Measurements from ENCODE around the gene CACNB4.
"Not testable (repeated sequence)": the region's sequence is repeated elsewhere in the genome, so short reads cannot be mapped to it uniquely, and the experiment has no call there.

The CACNB4 gene

DNA sequence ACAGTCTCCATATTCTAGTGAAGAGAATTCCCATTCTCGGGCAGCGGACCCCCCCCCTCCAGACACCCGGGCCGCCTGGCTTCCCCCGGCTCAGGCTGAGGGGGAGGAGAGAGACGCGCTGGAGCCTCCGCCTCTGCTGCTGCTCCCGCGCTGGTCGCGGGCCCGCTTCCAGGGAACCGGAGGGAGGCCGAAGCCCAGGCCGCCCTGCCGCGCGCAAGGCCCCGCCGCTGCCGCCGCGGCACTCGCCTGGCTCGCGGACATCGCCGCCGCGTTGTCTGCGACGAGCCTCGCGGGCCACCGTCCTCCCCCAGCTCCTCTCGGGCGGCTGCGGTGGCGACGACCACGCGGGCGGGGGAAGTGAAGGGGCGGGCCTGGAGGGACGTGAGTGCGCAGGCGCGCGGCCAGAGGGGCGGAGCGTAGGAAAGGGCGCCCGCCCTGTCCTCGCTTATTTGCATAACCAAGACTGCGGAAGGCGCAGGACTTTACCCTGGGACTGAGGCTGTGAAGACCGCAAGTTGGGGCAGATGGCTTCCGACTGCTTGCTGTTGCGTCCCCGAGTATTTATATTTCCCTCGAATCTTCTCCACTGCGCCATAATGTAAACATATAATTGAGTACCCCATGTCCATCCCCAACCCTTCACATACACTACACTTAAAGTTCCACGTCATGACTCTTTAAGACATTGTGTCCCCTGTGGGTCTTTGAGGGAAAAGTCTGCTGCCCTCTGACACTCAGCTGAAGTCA is 270.5 kb downstream of the CACNB4 start, which contains the start of gene ARL5A:
ARL5A (minus strand) TSS at position 279 of the 747 bp plus-strand sequence; CDS start at position 34, 245 bp downstream.
- DNase-seq (ENCODE audit: low read depth in 3 of 3, low spot score in 1 of 3): peak; percentile 83 to 92 (median 91)

DNA sequence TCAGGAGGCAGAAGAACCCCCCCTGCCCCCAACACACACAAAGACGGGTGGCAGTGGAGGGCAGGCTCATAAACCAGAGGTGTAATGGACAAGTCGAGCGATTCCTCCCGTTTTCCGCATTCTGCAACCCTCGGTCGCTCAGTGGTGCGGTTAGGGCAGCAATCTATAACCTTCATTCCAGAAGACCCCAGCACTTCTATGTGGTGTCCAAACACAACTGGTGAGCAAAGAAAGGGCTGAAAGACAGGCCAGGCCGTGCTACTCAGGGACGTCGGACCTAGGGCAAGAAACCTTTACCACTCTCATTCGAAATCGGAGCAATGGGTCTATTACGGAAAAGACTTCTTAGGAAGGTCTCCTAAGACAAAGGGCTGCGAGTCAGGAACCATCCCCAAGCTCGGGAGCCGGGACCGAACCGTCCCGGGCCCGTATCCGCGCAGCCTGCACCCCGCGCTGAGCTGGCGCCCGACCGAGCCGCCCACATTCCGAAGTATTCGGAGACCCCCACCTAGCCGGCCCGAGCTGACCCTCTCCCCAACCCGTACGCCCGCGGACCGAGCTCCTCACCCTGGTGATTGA is 271.2 kb downstream of the CACNB4 start:
- peak in 1 of 3 donors; percentile 6 for DNase-seq (ENCODE audit: low read depth in 3 of 3, low spot score in 1 of 3)

DNA sequence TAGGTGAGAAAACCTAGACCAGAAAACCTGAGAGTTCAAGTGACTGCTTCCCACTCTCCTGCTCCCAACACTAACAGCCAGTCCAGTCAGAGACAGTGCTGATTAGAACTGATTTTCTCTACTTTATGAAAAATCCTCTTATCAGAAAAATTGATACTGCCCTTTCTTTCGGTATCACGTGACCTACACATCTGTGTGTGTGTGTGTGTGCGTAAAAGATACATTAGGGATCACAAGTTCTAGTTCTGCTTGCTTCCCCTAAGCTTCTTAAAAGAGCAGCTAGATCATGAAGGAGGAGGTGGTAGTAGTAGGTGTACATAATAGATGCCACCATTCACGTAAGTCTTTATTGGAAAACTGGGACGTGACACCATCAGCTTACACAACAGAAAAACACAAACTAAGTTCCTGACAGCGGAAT is 272.1 kb downstream of the CACNB4 start:
- DNase-seq (ENCODE audit: low read depth in 3 of 3, low spot score in 1 of 3): no peak

DNA sequence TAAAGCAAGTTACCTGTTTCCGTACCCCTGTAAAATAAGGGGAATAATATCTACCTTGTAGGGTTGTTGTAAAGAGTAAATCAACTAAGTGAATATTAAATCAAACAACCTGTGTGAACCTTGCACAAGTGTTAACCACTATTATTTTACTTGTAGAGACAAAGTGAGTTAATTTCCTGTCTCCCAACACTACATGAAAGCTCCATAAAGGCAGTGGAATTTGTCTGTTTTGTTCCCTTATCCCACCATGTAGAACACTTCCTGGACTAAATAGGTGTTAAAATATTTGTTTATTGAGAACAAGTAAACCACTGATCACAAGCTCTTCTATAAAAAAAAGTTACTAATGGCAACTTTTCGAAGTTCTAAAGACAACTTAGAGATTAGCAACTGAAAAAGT is 274.0 kb downstream of the CACNB4 start:
- no peak for DNase-seq (ENCODE audit: low read depth in 3 of 3, low spot score in 1 of 3)

DNA sequence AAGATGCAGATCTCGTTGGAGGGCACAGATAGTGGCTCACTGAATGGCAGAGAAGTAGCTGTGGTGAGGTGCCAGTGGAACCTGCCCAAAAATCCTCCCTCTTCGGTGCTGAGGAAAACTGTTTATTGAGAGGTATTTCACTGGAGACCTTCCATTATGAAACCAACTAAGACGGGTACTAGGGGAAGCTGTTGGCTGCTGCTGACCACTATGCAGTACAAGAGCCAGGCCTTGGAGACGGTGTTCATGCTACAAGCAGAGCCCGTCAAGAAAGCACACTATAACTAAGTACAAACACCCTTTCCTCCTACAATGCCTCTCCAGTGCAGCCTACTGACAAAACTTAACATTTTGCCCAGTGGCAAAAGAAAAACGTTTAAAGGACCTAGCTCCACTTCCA is 275.2 kb downstream of the CACNB4 start:
- no peak for DNase-seq (ENCODE audit: low read depth in 3 of 3, low spot score in 1 of 3)

DNA sequence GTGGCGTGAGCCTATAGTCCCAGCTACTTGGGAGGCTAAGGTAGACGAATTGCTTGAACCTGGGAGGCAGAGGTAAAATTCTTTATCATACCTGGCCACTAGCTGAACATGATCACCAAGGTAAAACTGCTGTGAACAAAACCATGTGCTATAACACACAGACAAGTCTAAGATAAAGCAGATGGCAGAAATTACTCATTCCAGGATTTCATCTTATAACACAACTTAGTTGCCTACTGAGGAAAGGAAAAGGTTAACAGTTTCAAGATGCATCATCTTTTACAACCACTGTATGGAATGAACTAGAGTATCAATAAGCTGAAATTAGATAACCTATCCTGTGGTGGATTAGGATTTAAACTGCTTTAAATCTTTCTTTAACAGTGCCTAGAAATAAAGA is 278.9 kb downstream of the CACNB4 start:
- no peak for DNase-seq (ENCODE audit: low read depth in 3 of 3, low spot score in 1 of 3)

DNA sequence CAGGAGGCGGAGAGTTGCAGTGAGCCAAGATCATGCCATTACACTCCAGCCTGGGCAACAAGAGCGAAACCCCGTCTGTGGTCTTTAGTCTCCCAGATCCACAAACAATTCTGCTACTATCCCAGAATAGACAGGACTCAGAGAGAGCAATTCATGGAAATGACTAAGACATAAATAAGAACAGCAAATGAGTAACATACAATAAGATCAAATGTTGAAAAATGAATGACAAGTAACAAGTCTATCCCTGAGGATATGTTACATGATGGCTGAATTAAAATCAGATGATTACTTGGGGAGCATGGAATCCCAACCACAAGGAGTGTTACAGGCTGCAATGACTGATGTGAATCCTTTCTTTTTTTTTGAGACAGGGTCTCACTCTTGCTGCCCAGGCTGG is 280.9 kb downstream of the CACNB4 start:
- no peak for DNase-seq (ENCODE audit: low read depth in 3 of 3, low spot score in 1 of 3)

DNA sequence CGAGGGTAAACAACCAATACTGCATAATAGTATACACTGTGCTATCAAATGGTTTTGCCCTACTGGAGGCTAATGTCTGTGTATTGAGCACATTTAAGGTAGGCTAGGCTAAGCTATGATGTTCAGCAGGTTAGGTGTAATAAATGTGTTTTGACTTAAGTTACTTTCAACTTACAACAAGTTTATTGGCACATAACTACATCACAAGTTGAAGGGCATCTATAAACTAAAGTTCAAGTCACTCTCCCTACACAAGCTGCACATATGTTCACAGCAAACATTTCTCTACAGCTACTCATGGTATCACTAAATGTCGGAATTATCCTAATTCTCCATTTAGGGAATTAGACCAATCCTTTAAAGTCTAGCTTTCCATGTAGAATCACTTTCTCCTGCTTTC is 282.0 kb downstream of the CACNB4 start:
- DNase-seq (ENCODE audit: low read depth in 3 of 3, low spot score in 1 of 3): no peak

DNA sequence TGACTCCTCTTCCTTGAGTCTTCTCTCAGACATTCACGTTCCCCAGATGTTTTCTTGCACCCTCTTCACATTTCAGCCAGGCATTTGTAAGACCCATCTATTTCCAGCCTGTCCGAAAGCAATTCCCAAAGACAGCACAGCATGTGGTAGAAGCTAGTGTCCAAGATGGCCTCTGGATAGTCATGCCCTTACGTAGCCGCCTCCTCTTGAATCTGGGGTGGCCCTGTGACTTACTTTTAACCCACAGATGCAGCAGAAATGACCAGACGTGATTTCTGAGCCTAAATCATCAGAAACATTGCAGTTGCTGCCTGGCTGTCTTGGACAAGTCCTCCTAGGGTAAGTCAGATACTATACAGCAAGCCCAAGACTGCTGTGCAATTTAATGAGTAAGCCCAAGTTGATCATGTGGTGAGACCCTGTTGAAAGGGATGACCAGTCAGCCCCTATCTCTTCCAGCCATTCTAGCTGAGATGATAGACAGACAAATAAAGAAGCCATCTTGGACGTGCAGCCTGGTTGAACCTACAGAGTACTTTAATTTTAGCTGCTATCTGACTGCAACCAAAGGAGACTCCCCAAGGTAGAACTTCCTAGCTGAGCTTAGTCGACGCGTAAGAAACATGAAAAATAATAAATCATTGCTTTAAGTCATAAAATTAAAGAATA is 282.9 kb downstream of the CACNB4 start:
- DNase-seq (ENCODE audit: low read depth in 3 of 3, low spot score in 1 of 3): no peak

DNA sequence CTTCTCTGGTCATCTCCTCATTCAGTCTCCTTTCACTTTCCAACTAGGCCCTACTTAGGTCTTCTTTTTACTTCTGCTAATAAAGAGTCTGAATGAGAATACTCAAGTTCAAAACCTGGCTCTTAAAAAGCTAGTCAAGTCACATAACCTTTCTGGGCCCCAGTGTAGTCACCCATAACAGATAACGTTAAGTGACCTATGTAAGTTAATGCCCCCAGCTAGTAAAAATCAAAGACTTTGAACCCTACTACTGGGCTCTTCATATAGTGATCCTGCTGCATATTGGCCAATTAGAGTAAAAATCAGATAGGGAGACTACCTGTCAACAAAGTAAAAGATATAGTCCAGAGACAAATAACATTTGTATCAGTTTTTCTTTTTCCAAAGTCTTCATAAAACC is 288.4 kb downstream of the CACNB4 start:
- no peak for DNase-seq (ENCODE audit: low read depth in 3 of 3, low spot score in 1 of 3)

DNA sequence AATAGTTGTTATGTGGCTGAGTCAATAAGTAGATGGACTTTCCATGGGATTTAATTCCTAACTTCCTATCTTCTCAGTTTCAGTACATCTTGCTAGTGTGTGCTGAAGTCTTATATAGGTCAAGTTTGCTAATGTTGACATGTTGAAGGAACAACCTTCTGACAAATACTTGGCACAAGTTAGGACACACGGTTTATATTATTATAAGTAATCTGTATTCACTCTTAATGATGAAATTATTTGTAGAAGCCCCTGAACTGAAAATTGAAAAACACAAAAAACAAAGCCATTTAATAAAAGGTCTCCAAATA is 289.8 kb downstream of the CACNB4 start:
- no peak for DNase-seq (ENCODE audit: low read depth in 3 of 3, low spot score in 1 of 3)

DNA sequence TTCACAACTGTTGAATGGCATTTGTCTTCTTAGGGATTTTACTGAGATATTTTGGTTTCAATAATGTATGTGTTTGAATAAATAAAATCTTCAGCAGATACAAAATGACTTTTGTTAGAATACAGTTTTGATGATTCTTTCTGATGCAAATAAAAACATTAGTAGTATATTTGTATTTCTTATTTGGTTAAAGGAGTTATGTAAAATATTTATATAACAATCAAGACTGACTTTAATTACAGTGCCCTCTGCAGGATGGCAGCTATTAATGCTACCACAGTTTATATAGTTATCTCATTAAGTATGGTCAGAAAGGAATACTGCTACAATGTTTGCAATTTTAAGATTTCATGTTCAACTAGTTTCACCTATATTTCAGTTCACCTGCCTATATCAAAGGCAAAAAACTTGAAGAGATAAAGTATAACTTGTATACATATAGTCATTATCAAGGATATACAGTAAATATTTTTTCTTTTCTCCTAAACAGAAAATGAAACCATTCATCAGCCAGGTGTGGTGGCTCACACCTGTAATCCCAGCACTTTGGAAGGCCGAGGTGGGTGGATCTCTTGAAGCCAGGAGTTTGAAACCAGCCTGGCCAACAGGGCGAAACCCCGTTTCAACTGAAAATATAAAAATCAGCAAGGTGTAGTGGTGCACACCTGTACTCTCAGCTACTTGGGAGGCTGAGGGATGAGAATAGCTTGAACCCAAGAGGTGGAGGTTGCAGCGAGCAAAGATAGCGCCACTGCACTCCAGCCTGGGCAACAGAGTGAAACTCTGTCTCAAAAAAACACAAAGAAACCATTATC is 290.4 kb downstream of the CACNB4 start:
- DNase-seq (ENCODE audit: low read depth in 3 of 3, low spot score in 1 of 3): no peak

DNA sequence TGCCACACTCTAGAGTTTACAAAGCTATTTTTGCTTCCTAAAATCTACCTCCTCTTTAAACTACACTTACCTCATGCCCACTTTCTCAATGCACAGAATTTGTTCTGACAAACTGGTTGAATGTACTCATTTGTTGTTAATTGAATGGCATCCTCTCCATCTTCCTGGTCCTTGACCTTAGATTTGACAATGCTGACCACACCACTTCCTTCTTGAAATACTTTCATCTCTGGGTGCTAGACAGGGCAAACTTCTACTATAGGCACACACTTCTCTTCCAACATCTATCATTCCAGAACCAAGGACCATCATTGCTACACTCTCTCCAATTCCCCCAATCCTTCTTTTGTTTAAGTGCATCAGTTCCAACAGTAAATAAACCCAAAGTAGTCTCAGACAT is 292.9 kb downstream of the CACNB4 start:
- no peak for DNase-seq (ENCODE audit: low read depth in 3 of 3, low spot score in 1 of 3)

DNA sequence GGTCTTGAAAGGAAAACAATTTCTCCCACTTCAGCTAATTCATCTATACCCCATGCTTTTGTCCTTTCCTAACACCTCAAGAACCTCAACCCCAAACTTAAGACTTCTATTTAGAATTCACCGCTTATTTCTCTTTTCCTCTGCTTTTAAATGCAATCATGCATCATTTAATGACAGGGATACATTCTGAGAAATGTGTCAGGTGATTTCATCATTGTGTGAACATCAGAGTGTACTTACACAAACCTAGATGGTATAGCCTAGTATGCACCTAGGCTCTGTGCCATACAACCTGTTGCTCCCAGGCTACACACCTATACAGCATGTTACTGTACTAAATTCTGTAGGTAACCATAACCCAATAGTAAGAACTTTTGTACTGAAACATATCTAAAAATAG is 293.5 kb downstream of the CACNB4 start:
- no peak for DNase-seq (ENCODE audit: low read depth in 3 of 3, low spot score in 1 of 3)

DNA sequence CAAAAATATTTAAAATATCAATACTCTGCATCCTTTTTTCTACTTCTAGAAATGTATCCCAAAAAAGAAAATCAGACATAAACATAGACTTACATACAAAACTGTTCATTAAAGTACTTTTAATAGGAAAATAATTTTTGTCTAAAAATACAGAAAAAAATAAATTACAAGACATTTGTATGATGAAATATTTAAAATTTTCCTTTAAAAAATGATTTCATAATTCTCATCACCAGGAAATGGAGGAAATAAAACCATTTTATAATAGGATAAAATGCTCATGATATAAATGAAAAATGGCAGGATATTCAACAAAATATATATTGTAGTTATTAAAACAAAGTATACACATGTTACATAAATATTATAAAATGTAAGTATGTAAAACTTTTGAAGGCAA is 295.0 kb downstream of the CACNB4 start:
- no peak for DNase-seq (ENCODE audit: low read depth in 3 of 3, low spot score in 1 of 3)

DNA sequence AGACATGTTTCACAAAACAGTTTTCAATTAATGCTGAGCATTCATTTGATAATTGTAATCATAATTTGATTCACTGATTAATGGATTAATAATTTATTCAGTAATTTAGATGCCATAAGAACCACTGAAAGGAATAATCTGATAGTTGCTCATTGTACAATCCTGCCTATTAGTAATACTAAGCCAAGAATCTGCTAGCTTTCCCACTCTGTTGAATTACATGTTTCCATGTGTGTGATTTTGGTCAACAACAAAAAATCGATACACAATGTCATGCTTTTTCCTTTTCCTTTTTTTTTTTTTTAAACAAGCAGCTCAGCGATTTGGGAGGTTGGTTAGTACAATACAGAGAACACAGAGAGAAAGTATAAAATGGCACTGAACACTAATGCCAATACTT is 296.5 kb downstream of the CACNB4 start:
- DNase-seq (ENCODE audit: low read depth in 3 of 3, low spot score in 1 of 3): no peak

DNA sequence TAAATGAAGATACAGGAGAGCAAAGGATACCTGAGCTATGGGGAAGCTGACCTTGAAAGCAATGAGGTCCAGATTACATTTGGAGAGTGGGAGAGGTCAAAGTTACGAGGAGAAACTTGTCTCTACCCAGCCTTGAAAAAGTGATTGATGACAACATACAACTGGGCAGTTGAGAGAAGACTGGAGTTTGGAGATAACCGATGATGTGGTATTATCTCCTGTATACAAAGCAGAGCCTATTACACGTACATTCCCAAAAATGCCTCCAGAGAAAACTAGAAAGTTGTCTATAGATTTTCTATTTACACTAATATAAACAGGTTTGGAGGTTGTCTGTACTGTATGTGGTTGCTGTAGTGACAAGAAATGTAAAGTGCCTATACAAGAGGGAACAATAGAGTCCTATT is 299.0 kb downstream of the CACNB4 start:
- no peak for DNase-seq (ENCODE audit: low read depth in 3 of 3, low spot score in 1 of 3)

DNA sequence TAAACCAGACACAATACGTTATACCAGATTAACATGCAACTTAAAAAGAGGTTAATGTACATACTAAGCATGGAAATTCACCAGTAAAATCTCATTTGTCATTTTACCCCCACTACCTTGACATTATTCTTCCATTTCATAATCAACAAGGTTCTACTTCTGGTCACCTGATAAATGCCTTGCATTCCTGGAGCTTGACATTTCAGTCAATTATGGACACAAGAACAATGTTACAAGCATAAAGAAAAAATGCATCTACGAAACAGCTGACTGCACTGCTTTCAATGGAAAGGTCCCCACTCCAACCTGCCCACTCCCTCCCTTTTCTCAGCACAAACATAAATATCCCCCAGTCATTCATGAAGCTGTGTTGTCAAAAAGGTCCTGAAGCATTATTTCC is 302.1 kb downstream of the CACNB4 start:
- DNase-seq (ENCODE audit: low read depth in 3 of 3, low spot score in 1 of 3): no peak

DNA sequence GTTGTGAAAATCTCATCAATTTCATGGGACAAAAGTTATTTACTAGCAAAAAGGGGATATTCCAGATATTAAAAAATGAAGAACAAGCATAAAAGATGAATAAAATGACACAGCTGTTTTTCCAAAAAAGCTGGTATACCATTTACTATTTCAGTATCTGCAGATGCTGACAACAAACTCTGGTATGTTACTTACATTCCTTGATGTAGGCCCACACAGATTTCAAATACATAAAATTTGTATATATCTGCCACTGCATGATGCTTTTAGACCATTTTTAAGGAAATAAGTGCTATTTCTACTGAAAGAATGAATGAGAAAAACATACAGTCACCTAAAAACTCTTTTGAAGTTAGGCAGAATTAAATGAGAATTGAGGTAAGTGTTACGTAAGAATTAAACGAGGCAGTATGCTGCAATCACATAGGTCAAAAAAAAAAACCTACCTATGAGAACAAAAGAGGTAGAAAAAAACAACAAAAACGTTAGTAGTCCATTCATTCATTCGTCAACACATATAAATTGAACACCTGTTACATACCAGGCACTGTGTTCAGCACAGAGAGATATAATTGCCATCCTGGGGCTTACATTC is 303.1 kb downstream of the CACNB4 start:
- DNase-seq (ENCODE audit: low read depth in 3 of 3, low spot score in 1 of 3): no peak

DNA sequence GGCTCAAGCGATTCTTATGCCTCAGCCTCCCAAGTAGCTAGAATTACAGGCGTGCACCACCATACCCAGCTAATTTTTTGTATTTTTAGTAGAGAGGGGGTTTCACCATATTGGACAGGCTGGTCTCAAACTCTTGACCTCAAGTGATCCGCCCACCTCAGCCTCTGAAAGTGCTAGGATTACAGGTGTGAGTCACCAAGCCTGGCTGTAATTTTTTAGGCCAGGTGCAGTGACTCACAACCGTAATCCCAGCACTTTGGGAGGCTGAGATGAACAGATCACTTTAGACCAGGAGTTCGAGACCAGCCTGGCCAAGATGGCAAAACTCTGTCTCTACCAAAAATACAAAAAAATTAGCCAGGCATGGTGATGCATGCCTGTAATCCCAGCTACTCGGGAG is 304.4 kb downstream of the CACNB4 start:
- DNase-seq (ENCODE audit: low read depth in 3 of 3, low spot score in 1 of 3): not testable (repeated sequence)

DNA sequence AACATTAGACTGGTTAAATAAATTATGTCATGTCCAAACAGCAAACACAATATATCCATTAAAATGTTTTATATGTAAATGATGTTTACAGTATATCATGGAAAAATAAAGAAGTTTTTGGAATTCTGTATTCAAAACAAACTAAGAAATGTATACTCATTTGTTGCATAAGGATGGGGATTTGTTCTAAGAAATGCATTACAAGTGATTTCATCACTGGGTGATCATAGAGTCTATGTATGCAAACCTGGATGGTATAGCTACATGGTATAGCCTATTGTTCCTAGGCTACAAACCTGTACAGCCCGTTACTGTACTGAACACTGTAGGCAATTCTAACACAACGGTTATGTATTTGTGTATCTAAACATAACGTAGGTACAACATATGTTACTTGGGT is 305.7 kb downstream of the CACNB4 start:
- no peak for DNase-seq (ENCODE audit: low read depth in 3 of 3, low spot score in 1 of 3)
